A673 (cell line): ENCODE results near the gene DNAH5. TPM values are rescaled to one million over a fixed set of nuclear protein-coding genes. Genes with fewer than 3 reads are reported as not detected.

Source experiments
- BruUV-seq: library from RNA; stranded (reverse); fragments of 400-500 nt; replicated peaks from 2 replicates; lab custom pipeline; 2021; lab: Mats Ljungman, UMichigan
- CTCF ChIA-PET: fragments of 300-600 bp; sonication (Branson Sonifier 250); formaldehyde crosslinking; loops from one replicate; lab custom pipeline; 2022; ENCODE audit warnings: antibody characterized with exemption; lab: Charles Lee
- POLR2A ChIA-PET: fragments of 300-600 bp; sonication (Branson Sonifier 250); formaldehyde crosslinking; loops from one replicate; lab custom pipeline; 2022; ENCODE audit warnings: antibody characterized with exemption; ENCODE audit not compliant: low non-redundant PET; lab: Charles Lee
- DNase-seq: peaks from one replicate; pipeline ENCODE4 v3.0.0-alpha.2; 2015; ENCODE audit warnings: low spot score
- H3K27ac ChIP-seq: fragments of 200-600 bp; sonication (generic); 2 replicates; pipeline ENCODE4 v1.5.1; 2016; ENCODE audit warnings: mixed run types, low read depth, mild to moderate bottlenecking, mixed read lengths, antibody characterized with exemption, low read length; ENCODE audit not compliant: poor library complexity, severe bottlenecking
- H3K27me3 ChIP-seq: fragments of 200-600 bp; sonication (generic); replicated peaks from 2 replicates; pipeline ENCODE4 v1.6.1; 2017; ENCODE audit warnings: mixed run types, low read depth, mild to moderate bottlenecking, mixed read lengths, antibody characterized with exemption, low read length; ENCODE audit not compliant: insufficient read depth, poor library complexity
- H3K36me3 ChIP-seq: fragments of 200-600 bp; sonication (generic); 2 replicates; pipeline ENCODE4 v1.6.1; 2016; ENCODE audit warnings: mixed run types, mild to moderate bottlenecking, mixed read lengths, antibody characterized with exemption, low read length; ENCODE audit not compliant: insufficient read depth, poor library complexity, severe bottlenecking
- H3K4me1 ChIP-seq: fragments of 200-600 bp; sonication (generic); 2 replicates; pipeline ENCODE4 v1.6.1; 2017; ENCODE audit warnings: mixed run types, mild to moderate bottlenecking, mixed read lengths, antibody characterized with exemption, low read length; ENCODE audit not compliant: insufficient read depth, poor library complexity, severe bottlenecking
- H3K4me3 ChIP-seq: fragments of 200-600 bp; sonication (generic); 2 replicates; pipeline ENCODE4 v1.5.1; 2016; ENCODE audit warnings: low read depth, mixed run types, mild to moderate bottlenecking, mixed read lengths, low read length; ENCODE audit not compliant: poor library complexity, severe bottlenecking
- H3K9me3 ChIP-seq: fragments of 200-600 bp; sonication (generic); 2 replicates; pipeline ENCODE4 v1.6.1; 2016; ENCODE audit warnings: mixed run types, low read depth, mild to moderate bottlenecking, mixed read lengths, antibody characterized with exemption, low read length; ENCODE audit not compliant: poor library complexity, severe bottlenecking
- EZH2 ChIP-seq: fragments of 200-600 bp; sonication (generic); IDR thresholded peaks from 2 replicates; pipeline ENCODE4 v1.6.1; 2017; ENCODE audit warnings: borderline replicate concordance, low read depth, mild to moderate bottlenecking, mixed read lengths, antibody characterized with exemption, low read length; ENCODE audit not compliant: poor library complexity, severe bottlenecking
- intact Hi-C: fragments of 100-400 bp; cut with micrococcal nuclease; formaldehyde crosslinking; loops from one replicate; pipeline ENCODE4 v1.10.0; 2022; ENCODE audit not compliant: unreplicated experiment
- total RNA-seq: library from RNA; stranded (reverse); gene quantifications from 2 replicates; pipeline ENCODE4 v1.2.3, GENCODE V29; 2021
- TF ChIP-seq, protein P1 (sequence below): fragments of 300-800, 200-600 bp; sonication (generic); conservative IDR thresholded peaks from 2 replicates; pipeline ENCODE4 v1.5.1; 2017; ENCODE audit warnings: low read depth, mild to moderate bottlenecking, antibody characterized with exemption, low read length, moderate library complexity, mixed read lengths

The DNAH5 gene
- total RNA-seq, 1 experiment from 2014 or later = not detected

DNA sequence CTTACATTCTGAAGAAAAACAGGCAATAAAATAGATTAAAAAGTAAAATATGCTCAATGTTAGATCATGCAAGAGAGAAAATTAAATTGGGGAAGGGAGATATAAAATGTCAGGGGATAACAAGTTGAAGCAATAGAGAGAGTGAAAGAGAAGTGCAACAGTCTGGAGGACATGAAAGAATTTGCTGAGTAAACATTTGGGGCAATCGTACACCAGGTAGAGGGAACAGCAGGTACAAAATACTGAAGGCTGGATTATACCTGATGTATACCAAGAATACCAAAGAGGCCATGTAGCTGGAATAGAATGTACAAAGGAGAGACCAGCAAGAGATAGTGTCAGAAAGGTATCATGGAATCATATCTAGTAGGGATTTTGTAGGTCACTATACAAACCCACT is 300.8 kb downstream of the DNAH5 start:
- Histone ChIP-seq H3K9me3 (no peaks in the 10 kb centered on the region), H3K27me3 (no peaks in the 10 kb centered on the region), H3K4me1 (no peaks in the 10 kb centered on the region), H3K27ac (no peak overlapping the region), H3K36me3 (no peaks in the 10 kb centered on the region), H3K4me3 (no peak overlapping the region)
- no peak for TF ChIP-seq EZH2
- TF ChIP-seq, protein P1, sequence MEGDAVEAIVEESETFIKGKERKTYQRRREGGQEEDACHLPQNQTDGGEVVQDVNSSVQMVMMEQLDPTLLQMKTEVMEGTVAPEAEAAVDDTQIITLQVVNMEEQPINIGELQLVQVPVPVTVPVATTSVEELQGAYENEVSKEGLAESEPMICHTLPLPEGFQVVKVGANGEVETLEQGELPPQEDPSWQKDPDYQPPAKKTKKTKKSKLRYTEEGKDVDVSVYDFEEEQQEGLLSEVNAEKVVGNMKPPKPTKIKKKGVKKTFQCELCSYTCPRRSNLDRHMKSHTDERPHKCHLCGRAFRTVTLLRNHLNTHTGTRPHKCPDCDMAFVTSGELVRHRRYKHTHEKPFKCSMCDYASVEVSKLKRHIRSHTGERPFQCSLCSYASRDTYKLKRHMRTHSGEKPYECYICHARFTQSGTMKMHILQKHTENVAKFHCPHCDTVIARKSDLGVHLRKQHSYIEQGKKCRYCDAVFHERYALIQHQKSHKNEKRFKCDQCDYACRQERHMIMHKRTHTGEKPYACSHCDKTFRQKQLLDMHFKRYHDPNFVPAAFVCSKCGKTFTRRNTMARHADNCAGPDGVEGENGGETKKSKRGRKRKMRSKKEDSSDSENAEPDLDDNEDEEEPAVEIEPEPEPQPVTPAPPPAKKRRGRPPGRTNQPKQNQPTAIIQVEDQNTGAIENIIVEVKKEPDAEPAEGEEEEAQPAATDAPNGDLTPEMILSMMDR = no peak
- no TSS peak for BruUV-seq
- intact Hi-C loops = no loop called here
- no peak for DNase-seq
- ChIA-PET POLR2A (no interaction called here), CTCF (no interaction called here)

DNA sequence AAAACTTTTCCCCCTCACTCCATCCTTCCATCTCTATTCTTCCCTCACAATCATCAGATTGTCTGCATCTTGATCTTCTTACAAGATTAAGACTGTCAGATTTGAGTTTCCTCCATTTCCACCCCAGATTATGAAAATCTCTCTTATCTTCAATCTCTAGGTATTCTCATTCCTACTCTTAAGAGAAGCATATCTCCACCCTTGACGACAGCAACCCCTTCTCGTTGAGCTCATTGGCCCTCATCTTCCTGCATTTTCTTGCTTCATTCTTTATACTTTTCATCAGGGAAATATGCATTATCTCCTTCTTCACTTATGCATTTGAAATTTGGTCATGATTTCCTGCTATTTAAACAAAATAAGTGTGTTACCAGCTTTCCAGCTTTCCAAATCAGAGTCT is 301.3 kb downstream of the DNAH5 start:
- POLR2A ChIA-PET = no interaction called here
- no peak overlapping the region for H3K4me3 ChIP-seq
- intact Hi-C loops = no loop called here
- no peak for DNase-seq
- no TSS peak for BruUV-seq
- H3K36me3 ChIP-seq = no peaks in the 10 kb centered on the region
- no peak for TF ChIP-seq EZH2
- TF ChIP-seq, protein P1 = no peak
- CTCF ChIA-PET = no interaction called here
- no peaks in the 10 kb centered on the region for H3K9me3 ChIP-seq
- H3K27ac ChIP-seq = no peak overlapping the region
- no peaks in the 10 kb centered on the region for H3K4me1 ChIP-seq
- no peaks in the 10 kb centered on the region for H3K27me3 ChIP-seq

Other genes with a start within 250 kb of the DNAH5 start
- gene TRIO, start 198.7 kb upstream of the DNAH5 start, total RNA-seq = 99.8 and 105 TPM in 2 replicates